ENCODE measurements around the gene TNIP2.
A peak's percentile ranks its signal among the peaks of the same experiment; 100 is the strongest.

TNIP2 gene

DNA sequence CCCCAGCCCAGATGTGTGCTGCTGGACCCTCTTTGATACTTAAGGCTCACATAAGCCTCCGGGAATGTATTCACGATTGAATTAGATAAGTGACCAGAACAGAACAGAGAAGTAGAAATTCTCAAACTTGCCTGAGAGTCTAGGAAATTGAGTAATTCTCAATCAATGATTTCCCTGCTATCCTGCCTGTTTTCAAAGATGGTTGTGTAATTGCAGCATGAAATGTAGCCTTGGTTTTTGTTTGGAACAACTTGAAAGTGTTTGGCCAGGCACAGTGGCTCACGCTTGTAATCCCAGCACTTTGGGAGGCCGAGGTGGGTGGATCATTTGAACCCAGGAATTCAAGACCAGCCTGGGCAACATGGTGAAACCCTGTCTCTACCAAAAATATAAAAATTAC lies 41.2 kb downstream of the TNIP2 start:
- no peak for DNase-seq

DNA sequence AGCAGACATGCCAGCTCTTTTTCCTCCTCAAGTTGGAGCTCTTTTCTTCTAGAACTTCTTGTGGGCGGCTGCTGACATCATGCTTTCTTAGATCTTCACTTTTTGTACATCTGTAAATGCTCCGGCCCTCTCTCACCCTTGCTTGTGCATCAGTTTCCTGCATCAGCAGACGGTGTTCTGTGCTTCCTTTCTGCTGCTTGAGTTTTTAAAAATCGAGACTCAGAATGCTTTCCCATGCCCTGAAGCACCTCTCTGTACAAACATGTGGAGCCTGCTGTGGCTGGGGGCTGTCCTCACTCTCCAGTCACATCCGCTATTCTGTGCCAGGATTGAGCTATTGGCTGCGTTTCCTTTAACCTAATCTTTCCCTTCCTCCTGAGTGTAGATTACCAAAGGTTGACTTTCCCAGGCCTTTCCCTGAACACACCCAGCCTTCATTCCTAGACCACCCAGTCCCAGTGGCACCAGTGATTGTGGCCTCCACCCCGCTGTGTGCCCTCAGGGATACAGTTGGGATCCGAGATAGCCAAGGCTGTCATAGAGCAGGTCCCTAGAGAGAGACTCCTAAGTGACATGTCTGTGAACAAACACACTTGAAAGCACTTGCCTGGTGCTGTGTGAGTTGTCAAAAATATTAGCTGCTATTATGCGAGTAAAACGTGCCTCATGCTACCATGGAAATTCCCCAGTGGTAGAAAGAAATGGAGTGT lies 41.9 kb downstream of the TNIP2 start:
- DNase-seq: peak; percentile 52

DNA sequence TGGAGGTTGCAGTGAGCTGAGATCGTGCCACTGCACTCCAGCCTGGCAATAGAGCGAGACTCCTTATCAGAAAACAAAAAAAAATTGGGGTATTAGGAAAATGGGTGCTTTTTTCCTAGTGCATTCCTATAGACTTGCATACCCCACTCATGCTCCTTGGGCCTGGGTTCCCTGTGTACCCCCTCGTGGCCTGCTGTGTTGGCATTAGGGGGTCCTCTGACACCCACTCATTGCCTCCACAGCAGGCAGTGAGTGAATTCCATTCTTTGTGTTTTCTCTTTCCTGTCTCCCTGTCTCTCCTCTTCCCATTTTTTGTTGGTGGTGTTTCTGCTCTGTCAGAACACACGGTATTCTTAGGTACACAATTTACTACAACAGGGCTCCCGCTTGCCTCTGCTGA lies 42.8 kb downstream of the TNIP2 start:
- DNase-seq: no peak

DNA sequence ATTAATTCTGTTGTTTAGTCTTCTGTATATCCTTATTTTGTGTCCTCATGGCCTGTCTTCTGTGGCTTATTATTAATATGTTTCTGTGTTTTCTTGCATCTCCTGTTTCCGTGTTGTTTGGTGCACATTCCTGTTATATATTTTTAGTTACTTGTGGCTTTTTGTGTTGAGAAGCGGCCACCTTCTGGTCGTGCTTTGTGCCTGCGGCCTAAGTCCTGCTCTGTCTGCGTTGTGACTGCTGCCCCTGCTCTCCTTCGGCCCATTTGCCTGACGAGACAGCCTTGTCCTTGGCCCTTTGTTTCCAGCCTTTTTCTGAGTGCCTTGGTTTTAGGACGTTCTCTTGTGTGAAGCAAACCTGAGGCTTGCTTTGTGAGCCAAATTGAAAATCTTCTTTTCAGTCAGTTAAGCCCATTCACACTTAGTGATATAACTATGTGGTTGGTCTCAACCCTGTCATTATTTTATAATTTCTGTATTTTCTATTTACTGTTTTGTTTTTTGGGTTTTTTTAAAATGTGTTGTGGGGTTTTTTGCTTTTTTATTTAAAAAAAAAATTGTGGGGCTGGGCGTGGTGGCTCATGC lies 43.8 kb downstream of the TNIP2 start:
- DNase-seq: no peak

DNA sequence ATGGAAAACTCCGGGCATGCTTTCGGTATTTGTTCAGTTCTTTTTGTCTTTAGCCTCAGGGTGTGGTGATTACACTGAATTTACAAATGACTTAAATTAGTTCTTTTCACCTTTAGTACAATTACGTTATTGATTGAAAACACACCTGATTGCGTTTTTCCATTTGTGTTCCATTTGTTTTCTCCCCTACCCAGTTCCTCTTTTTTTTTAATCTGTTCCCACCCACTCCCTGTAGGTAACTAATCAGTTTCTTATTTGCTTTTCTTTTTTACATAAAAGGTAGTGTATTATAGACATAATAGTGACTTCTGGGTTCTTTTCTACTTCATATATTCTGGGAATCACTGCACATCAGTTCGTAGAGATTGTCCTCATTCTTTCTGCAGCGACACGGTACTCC lies 53.4 kb downstream of the TNIP2 start:
- DNase-seq: no peak

DNA sequence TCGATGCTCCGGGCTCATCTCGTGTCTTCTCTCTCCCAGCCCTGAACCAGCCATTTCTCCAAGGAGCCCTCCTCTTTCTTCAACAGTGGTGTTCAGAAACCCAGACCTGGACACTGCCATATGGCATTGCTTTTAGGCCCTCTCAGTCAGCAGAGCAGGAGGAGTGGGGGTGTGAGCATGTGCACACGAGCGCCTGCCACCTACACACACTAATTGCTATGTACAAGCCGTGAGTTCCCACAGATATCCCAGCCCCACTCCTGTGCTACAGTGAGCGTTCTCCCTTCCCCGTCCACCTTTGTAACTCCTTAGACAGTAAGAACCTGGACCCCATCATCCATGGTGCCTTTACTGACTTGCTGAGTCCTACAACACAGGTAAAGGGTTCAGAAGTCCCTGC lies 53.8 kb downstream of the TNIP2 start:
- no peak for DNase-seq

DNA sequence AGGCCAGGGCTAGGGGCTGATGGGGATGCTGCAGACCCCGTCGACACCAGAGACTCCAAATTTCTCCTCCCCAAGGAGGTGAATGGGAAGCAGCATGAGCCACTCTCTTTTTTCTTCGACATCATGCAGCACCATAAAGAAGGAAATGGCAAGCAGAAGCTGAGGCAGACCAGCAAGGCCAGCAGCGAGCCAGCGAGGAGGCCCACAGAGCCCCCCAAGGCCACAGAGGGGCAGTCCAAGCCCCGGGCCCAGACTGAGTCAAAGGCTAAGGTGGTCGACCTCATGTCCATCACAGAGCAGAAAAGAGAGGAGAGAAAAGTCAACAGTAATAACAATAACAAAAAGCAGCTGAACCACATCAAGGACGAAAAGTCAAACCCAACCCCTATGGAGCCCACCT lies 56.1 kb downstream of the TNIP2 start:
- no peak for DNase-seq

DNA sequence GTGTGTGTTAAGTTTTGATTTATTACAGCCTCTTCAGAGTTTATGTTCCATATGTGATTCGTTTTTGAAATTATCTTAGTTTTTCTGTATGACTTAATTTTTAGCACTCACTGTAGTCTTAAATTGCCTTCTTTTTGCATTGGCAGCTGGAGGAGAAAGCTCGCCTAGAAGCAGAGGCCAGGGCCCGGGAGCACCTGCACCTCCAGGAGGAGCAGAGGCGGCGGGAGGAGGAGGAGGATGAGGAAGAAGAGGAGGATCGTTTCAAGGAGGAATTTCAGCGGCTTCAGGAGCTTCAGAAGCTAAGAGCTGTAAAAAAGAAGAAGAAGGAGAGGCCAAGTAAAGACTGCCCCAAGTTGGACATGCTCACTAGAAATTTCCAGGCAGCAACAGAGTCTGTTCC lies 56.6 kb downstream of the TNIP2 start:
- DNase-seq: no peak

DNA sequence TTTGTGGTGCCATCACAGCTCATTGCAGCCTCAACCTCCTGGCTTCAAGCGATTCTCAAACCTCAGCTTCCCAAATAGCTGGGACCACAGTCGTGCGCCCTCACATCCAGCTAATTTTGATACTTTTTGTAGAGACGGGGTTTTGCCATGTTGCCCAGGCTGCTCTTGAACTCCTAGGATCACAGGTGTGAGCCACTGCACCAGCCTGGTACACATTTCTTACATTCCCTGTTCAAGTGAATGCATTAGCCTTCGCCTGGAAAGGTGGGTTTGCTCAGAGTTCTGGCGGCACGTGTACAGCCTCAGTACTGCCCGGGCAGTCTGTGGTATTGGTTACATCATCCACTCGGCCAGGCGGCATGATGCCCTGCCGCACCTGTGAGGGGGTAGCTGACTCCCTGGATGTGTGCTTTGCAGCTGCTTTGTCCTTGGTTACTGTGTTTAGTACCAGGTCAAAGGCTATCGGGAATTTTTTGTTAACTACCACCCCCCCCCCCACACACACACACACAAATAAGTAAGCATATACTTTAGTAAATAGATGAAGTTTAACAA lies 57.1 kb downstream of the TNIP2 start:
- DNase-seq: no peak

DNA sequence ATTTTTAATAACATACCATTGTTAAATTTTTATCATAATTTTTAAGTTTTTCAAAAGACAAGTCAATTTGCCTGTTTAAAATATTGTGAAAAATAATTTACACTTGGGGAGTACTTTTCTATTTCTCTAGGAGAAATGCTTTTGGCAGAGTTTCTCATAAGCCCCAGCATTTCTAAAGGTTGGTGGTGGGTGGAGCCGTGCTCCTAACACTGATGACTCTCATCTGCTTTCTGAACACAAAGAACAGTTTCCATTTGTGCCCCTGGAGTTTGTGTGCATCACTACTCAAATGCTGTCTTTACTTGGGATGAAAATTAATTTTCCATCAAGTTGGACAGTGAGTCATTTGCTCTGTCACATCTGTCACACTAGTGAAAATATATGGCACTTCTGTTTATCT lies 57.6 kb downstream of the TNIP2 start:
- no peak for DNase-seq

DNA sequence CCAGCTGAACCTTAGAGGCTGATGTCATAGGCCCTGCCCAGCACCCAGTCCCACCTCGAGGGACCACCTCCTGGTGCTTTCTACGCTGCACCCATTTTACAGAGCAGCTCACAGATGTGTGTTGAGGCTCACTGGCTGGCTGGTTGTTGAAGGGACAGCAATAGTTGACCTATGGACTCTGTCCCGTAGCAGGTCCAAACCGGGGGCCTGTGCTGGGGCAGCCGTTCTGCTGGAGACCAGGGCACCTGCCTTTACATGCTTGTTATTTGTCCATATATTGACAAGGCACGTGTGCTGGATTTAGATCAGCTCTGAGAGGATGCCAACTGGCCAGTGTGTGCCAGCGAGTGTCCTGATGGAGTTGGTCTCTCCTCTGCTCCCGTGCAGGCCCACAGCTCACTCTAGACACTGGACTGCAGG lies 58.1 kb downstream of the TNIP2 start:
- no peak for DNase-seq

DNA sequence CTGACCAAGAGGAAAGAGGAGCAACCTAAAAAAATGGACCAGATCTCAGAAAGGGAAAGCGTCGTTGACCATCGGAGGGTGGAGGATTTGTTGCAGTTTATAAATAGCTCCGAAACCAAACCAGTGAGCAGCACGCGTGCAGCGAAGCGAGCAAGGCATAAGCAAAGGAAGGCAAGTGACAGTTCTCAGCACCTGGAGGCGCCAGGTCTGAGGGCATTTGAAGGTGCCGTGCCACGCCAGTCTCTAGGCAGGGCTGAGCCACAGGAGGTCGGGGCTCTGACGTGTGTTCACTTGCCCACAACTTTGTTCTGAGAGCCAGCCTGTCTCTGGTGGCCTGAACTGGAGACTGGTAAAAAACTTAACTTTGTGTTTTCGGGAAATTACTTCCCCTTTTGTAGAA lies 59.7 kb downstream of the TNIP2 start:
- DNase-seq: no peak

DNA sequence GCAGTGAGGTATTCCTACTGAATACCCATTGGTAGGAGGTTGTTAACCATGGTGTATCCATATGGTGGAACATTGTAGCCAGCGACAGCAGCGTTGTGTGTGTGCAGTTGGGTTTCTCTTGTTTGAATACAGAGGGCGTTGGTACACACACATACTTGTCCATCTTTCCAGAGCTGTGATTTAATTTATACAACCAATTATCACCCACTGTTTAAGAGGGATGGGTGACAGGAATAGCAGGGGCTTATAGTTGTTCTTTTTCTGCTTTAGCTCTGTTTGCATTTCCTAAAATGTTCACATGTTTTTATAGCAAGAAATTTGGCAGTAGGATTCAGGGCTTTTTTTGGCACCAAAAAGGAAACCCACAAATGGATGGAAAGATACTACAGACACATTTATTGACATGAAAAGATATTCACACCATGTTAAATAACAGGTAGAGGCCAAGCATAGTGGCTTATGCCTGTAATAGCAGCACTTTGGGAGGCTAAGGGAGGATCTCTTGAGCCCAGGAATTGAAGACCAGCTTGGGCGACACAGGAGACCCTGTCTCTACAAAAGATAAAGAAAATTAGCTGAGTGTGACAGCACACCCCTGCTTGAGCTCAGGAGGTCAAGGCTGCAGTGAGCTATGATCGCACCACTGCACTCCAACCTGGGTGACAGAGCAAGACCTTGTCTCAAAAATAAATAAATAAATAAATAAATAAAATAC lies 60.6 kb downstream of the TNIP2 start:
- DNase-seq: no peak

DNA sequence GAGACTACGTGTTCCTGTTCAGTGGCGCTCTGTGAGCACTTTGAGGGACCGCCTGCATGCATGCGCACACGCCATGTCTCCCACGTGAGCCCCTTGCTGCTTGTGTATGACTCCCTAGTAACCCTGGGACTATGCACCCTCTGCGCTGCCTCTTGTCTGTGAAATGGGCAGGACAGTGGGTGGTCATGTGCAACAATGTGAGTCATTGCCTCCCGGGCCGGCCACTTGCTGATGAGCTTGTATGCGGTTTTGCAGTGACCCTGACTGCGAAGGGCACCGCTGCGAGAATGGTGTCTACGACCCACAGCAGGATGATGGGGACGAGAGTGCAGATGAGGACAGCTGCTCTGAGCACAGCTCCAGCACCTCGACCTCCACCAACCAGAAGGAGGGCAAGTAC lies 61.4 kb downstream of the TNIP2 start:
- DNase-seq: no peak

DNA sequence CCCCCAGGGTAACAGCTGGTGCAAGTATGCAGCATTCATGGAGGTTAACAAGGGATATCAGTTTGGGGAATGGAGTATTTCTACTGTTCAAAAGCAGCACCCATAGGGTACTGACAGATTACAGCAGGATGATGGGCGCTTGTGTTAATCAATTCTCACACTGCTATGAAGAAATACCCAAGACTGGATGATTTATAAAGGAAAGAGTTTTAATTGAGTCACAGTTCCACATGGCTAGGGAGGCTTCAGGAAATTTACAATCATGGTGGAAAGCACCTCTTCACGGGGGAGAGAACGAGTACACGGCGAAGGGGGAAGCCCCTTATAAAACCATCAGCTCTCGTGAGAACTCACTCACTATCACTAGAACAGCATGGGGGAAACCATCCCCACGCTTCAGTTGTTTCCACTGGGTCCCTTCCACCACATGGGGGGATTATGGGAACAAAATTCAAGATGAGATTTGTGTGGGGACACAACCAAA lies 64.1 kb downstream of the TNIP2 start:
- DNase-seq: no peak
